ENCODE data around the gene AZGP1. TPM values are rescaled to one million over a fixed set of nuclear protein-coding genes. Genes with fewer than 3 reads are reported as not detected.

AZGP1 gene
- total and polyA plus RNA-seq, 2 of the 13 experiments (the other 11 are each of a cell fraction or from before 2014, with no cell fraction given), result 93.8 to 229 TPM

- TF ChIP-seq TFE3 (CRISPR knock-in tag; IDR thresholded peaks at IDR 0.05) (peak; percentile 83), ZNF281 (CRISPR knock-in tag; IDR thresholded peaks at IDR 0.05; ENCODE audit: borderline replicate concordance) (no peak; the same call in 1 of the 2 replicates), PRDM15 (CRISPR knock-in tag; IDR thresholded peaks at IDR 0.05) (peak; percentile 52; the same call in 1 of the 2 replicates), ZNF570 (CRISPR knock-in tag; IDR thresholded peaks at IDR 0.05; ENCODE audit: borderline replicate concordance) (no peak), NBN (conservative IDR thresholded peaks at IDR 0.05) (no peak), ATM (IDR thresholded peaks at IDR 0.05; ENCODE audit: borderline replicate concordance) (no peak), HNF4A (CRISPR knock-in tag; IDR thresholded peaks at IDR 0.05) (peak; percentile 64), ZBTB34 (CRISPR knock-in tag; IDR thresholded peaks at IDR 0.05) (peak; percentile 49; the same call in 1 of the 2 replicates), NFAT5 (CRISPR knock-in tag; IDR thresholded peaks at IDR 0.05) (peak; percentile 70; the same call in 1 of the 2 replicates), ZNF484 (CRISPR knock-in tag; IDR thresholded peaks at IDR 0.05; ENCODE audit: borderline replicate concordance, low read depth) (no peak), MYPOP (CRISPR knock-in tag; IDR thresholded peaks at IDR 0.05) (peak; percentile 91), ZNF205 (CRISPR knock-in tag; IDR thresholded peaks at IDR 0.05) (peak; percentile 50; the same call in 1 of the 2 replicates)
Measured at GRCh38 chr7:99997545-99998137, 21.8 kb upstream of the AZGP1 start (continued).

Data from HepG2 (cell line).